Measurements from ENCODE around the gene CTDSP1. TPM values are rescaled to one million over a fixed set of nuclear protein-coding genes. Genes with fewer than 3 reads are reported as not detected.

CTDSP1 gene
- polyA plus RNA-seq, 4 donors, result 137 to 190 (median 153) TPM

DNA sequence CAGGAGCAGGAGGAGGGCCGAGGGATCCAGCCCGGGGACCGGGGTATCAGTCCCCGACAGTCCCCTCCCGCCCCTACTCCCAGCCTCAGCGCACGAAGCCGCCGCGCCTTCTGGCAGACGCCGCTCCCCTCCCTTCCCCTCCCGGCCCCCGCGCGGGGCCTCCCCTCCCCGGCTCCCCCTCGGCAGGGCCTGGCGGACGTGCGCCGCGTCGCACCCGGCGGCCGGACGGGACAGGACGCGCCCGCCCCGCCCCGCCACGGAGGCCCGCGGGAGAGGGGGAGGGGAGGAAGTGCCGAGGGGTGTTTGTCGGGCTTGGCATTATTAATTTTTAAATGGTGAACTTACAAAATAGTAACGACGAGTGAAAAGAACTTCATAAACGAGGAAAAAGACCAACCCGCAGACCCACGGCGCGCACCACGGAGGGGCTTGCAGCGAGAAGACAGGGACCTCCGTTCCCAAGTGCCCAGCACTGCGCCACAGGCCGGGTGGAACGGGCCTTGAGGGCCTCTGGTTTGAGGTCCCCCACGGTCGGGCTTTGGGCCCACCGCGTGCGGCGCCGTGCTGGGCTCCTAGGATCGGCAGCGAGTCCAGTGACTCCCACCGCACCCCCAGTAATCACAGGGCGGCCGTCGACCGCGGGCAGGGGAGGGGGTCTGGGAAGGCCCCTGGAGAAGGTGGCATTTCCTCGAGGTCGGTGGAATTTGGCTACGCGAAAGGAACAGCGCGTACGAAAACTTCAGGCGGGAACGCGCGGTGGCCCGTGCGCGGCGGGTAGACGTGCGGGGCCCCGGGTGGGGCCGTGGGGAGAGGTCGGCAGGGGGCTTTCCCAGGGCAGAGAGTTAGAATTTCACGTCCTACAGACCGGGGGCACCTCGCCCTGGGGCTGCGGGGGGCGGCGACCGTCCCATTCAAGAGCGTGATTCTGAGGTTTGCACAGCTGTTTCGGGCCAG is 954 bp upstream of the CTDSP1 start:
- peak in 2 of 4 donors; percentile 63 to 64 for DNase-seq (ENCODE audit: low read depth in 4 of 4, low spot score in 2 of 4)

DNA sequence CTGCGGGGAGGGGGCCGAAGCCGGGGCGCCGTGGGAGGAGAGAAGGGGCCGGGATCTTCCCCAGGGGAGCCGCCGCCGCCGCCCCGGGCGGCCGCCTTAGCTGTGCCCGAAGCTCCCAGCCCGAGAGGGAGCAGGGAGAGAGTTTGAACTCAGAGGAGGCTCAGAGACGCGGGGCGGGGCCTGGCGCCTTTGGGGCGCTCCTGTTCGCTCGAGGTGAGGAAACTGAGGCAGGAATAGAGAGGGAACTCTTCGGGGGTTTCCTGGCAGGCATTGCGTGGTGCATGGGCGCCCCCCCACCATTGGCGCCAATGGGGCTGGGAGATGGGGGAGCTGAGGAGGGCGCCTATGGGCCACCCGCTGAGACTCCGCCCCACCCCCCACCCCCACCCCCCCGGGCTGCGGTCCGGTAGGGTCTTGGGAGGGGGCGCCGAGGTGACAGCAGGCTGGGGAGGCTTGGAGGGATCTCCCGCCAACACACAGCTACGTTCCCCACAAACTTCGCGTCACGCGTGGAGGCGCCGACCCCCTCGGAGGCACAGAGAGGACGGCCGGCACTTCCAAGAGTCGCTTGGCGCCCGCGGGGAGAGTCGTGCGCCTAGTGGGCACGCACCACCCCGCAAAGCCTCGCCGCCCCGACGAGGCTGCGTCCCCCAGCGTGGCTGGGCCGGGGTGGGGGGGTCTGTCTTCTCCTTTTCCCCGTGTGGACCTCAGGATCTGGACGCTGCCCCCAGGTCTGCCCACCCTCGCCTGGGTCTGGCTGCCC is 680 bp downstream of the CTDSP1 start:
- DNase-seq (ENCODE audit: low read depth in 4 of 4, low spot score in 2 of 4), result no peak

DNA sequence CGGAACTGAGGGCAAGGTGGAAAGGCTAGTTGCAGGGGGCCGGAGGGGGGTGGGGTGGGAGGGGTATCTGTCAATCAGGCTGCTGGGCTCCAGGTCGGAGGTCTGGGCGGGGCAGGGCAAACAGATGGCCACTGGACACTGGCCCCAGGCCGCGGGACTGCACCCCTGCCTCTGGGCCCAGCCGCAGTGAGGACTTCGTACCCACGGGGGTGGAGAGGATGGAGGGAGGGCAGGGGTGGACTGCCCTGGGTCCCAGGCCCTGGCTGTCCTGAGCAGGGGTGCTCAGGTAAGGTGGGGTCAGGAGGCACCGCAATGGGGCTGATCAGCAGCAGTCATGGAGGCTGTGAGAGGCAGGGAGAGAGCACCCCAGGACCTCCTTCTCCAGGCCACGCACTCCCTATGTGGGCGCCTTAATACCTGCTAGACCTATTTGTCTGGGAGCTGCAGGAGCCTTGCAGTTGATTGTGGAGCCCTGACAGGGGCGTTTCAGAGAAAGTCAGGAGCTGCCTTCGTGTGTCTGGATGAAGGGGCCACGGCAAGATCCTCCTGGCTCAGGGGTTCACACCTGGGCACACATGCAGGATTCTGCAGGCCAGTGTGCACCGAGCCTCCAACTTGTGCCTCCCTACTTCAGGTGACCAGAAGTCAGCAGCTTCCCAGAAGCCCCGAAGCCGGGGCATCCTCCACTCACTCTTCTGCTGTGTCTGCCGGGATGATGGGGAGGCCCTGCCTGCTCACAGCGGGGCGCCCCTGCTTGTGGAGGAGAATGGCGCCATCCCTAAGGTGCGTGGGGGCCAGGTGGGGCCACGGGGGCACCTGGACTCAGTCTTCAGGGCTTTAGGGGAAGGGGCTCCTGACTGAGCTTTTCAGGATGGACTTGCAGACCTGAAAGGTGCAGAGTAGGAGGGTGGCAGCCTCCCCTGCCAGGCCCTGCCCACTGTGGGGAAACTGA is 1.5 kb downstream of the CTDSP1 start:
- no peak for DNase-seq (ENCODE audit: low read depth in 4 of 4, low spot score in 2 of 4)

DNA sequence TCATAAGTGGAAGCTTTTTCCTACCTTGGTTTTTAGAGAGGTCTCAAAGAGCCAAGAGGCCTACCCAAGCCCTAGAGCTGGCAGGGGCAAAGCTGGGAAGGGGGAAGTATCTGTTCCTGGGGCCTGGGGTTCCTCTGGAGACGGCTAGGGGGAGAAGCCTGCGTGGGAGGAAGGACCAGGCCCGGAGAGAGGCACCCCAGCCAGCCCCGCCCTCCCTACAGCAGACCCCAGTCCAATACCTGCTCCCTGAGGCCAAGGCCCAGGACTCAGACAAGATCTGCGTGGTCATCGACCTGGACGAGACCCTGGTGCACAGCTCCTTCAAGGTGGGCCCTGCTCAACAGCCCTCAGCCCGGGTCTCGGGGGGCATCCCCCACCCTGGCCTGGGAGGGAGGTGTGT is 2.2 kb downstream of the CTDSP1 start:
- DNase-seq (ENCODE audit: low read depth in 4 of 4, low spot score in 2 of 4), result no peak

DNA sequence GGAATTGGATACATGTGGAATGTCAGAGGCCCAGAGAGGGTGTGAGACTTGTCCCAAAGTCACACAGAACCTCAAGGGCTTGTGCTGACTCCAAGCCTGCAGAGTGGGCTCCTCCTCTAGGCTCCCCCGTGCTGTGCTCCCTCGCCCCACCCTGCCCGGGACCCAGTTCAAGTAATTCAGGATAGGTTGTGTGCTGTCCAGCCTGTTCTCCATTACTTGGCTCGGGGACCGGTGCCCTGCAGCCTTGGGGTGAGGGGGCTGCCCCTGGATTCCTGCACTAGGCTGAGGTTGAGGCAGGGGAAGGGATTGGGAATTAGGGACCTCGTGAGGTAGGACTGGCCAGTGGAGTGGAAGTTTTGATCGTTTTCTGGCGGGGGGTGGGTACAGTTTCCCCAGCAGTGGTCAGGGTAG is 2.8 kb downstream of the CTDSP1 start:
- DNase-seq (ENCODE audit: low read depth in 4 of 4, low spot score in 2 of 4), result no peak

DNA sequence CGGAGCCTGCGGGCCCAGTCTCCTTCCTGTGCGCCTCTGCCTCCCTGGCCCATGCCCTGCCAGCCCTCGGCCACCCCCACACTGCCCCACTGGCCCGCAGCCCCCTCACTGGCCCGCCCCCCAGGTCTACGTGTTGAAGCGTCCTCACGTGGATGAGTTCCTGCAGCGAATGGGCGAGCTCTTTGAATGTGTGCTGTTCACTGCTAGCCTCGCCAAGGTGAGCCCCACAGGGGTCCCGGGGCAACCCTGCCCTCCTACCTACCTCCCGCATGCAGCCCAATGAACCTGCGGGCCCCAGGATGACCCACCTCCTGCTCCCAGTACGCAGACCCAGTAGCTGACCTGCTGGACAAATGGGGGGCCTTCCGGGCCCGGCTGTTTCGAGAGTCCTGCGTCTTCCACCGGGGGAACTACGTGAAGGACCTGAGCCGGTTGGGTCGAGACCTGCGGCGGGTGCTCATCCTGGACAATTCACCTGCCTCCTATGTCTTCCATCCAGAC is 3.3 kb downstream of the CTDSP1 start:
- no peak for DNase-seq (ENCODE audit: low read depth in 4 of 4, low spot score in 2 of 4)

DNA sequence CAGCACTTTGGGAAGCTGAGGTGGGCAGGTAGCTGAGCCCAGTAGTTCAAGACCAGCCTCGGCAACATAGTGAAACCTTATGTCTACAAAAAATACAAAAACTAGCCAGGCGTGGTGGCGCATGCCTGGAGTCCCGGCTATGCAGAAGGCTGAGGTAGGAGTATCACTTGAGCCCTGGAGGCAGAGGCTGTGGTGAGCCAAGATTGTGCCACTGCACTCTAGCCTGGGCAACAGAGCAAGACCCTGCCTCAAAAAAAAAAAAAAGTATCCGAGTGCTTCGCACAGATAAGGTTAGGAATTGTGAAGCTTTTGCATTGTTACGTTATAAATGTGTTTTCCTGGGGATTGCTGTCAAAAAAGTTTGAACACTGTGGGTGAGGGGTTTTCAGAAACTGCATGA is 4.1 kb downstream of the CTDSP1 start:
- no peak for DNase-seq (ENCODE audit: low read depth in 4 of 4, low spot score in 2 of 4)

DNA sequence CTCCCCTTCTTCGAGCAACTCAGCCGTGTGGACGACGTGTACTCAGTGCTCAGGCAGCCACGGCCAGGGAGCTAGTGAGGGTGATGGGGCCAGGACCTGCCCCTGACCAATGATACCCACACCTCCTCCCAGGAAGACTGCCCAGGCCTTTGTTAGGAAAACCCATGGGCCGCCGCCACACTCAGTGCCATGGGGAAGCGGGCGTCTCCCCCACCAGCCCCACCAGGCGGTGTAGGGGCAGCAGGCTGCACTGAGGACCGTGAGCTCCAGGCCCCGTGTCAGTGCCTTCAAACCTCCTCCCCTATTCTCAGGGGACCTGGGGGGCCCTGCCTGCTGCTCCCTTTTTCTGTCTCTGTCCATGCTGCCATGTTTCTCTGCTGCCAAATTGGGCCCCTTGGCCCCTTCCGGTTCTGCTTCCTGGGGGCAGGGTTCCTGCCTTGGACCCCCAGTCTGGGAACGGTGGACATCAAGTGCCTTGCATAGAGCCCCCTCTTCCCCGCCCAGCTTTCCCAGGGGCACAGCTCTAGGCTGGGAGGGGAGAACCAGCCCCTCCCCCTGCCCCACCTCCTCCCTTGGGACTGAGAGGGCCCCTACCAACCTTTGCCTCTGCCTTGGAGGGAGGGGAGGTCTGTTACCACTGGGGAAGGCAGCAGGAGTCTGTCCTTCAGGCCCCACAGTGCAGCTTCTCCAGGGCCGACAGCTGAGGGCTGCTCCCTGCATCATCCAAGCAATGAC is 4.8 kb downstream of the CTDSP1 start:
- DNase-seq (ENCODE audit: low read depth in 4 of 4, low spot score in 2 of 4), result no peak

DNA sequence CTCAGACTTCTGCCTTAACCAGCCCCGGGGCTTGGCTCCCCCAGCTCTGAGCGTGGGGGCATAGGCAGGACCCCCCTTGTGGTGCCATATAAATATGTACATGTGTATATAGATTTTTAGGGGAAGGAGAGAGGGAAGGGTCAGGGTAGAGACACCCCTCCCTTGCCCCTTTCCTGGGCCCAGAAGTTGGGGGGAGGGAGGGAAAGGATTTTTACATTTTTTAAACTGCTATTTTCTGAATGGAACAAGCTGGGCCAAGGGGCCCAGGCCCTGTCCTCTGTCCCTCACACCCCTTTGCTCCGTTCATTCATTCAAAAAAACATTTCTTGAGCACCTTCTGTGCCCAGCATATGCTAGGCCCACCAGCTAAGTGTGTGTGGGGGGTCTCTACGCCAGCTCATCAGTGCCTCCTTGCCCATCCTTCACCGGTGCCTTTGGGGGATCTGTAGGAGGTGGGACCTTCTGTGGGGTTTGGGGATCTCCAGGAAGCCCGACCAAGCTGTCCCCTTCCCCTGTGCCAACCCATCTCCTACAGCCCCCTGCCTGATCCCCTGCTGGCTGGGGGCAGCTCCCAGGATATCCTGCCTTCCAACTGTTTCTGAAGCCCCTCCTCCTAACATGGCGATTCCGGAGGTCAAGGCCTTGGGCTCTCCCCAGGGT is 5.5 kb downstream of the CTDSP1 start:
- no peak for DNase-seq (ENCODE audit: low read depth in 4 of 4, low spot score in 2 of 4)

DNA sequence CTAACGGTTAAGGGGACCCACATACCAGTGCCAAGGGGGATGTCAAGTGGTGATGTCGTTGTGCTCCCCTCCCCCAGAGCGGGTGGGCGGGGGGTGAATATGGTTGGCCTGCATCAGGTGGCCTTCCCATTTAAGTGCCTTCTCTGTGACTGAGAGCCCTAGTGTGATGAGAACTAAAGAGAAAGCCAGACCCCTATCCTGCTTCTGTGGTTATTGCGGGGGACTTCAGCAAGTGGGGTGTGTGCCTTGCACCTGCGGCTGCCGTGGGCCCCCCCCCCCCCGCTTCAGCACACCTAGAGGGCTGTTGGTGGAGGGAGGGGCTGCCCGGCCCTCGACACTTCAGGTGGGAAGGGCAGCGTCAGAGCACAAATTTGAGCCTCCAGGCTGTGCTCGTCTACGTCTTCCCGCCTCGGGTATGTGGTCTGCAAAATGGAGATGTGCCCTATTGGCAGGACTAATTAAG is 6.1 kb downstream of the CTDSP1 start:
- no peak for DNase-seq (ENCODE audit: low read depth in 4 of 4, low spot score in 2 of 4)

DNA sequence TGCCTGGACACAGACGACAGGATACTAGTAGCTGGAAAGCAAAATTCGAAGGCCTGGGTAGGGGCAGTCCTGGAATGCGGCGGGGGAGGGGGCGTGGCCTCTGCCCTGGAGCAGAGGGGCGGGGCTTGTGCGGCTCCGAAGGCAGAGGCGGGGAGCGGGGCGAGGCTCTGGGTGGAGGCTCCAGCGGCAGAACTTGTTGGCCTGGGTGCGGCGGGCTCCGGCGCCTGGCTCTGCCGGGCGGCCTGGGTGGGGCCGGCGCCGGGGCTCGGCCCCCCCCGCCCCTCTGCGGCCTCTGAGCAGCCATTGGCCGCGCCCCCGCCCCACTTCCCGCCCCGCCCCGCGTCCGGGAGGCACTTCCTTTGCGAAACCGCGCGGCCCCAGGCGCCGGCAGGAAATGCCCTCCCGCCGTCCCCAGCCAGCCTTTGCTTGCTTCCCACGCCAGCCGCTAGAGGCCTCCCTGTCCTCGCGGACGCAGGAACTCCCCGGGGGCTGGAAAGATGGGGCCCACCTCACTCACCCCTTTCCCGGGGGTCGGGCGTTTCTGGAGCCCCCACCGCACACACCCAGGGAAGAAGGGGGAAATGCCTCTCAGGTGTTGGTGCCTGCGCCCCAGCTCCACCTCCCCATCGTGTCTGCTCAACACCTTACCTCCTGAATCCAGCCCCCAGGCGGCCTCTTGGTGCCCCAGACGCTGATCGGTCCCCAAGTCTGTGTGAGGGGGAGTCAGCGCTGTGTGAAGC is 6.7 kb downstream of the CTDSP1 start:
- DNase-seq (ENCODE audit: low read depth in 4 of 4, low spot score in 2 of 4), result peak; percentile 75 to 91 (median 83)

DNA sequence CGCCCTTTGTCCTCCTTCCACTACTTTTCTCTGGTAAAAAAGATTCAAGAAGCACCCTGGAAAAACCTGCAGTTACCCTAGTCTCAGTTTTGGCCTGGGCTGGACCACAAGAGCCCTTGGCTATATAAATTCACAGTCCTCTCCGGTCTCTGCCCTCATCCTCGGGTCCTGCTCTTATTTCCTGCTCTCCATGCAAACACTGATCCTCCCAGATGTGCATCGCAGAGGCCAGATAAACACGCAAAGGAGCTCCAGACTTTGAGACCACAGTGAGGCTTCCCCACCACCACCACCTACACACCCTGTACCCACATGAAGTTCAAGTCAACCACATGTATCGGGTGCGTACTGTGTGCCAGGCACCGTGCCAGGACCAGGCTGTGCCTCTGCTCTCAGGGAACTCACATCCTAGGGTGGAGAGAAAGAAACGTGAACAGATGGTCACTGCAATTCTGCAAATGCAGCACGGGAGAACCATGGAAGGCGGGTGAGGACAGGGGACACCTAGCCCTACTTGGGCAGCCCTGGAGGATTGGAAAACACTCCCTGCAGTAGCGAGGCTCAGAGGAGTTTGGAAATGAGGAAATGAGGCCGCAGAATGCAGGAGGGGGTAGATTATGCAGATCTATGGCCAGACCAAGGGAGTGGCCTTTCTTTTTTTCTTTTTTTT is 7.4 kb downstream of the CTDSP1 start:
- DNase-seq (ENCODE audit: low read depth in 4 of 4, low spot score in 2 of 4), result peak in 2 of 4 donors; percentile 50 to 52

DNA sequence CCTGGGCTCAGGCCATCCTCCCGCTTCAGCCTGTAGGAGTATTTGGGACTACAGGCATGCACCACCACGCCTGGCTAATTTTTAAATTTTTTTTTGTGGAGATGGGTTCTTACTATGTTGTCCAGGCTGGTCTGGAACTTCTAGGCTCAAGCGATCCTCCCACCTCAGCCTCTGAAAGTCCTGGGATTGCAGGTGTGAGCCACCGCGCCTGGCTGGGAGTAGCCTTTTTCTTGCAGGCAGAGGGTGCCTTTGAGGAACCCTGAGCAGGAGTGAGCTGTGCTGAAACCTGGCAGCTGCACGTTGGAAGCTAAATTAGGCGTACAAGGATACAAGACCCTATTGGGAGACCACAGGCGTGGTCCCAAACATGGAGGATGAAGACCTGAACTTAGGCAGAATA is 8.0 kb downstream of the CTDSP1 start:
- no peak for DNase-seq (ENCODE audit: low read depth in 4 of 4, low spot score in 2 of 4)

DNA sequence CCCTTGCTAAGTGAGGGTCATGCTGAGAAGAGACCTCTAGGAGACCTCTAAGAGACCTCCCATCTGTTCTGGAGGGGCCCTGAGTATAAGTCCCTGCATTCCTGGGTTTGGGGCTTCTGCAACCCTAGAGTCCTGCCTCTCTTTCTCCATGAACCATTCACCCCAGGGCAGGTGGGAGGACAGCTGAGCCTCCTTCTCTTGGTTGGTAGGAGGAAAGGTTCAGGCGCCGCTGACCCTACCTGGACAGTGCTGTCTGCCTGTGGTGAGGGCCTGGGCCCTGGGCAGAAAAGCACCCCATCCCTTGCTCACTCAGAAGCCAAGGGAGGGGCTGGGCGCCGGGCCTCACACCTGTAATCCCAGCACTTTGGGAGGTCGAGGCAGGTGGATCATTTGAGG is 18.7 kb downstream of the CTDSP1 start:
- DNase-seq (ENCODE audit: low read depth in 4 of 4, low spot score in 2 of 4), result no peak

DNA sequence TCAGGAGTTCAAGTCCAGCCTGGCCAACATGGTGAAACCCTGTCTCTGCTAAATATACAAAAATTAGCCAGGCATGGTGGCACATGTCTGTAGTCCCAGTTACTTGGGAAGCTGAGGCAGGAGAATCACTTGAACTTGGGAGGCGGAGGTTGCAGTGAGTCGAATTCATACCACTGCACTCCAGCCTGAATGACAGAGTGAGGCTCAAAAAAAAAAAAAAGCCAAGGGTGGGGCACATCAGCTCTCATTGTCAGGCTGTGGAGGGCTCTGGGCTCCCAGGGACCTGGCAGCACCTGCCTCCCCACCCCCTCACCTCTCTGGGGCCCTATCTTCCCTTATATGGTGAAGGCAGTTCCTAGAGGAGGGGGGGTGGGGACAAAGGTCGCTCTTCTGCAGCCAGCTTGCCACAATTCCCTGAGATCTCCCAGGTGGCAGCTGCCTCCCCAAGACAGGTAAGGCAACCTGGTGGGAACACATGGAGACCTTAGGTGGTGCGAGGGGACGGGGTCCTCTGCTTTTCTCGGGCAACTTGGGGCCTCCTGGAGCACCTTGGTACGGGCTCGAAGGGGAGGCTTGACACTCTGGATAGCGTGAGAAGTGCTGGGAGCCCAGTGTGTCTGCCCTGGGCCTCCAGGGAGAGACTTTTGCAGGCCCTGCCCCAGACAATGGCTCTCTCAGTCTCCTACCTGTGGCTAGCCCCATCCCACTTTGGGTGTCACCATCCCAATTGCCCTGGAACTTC is 19.2 kb downstream of the CTDSP1 start, which contains the start of gene VIL1:
Gene VIL1, plus strand, starts transcription at position 407 of the 742 bp plus-strand sequence. CDS start 4,656 bp downstream, outside the sequence.
- no peak for DNase-seq (ENCODE audit: low read depth in 4 of 4, low spot score in 2 of 4)

DNA sequence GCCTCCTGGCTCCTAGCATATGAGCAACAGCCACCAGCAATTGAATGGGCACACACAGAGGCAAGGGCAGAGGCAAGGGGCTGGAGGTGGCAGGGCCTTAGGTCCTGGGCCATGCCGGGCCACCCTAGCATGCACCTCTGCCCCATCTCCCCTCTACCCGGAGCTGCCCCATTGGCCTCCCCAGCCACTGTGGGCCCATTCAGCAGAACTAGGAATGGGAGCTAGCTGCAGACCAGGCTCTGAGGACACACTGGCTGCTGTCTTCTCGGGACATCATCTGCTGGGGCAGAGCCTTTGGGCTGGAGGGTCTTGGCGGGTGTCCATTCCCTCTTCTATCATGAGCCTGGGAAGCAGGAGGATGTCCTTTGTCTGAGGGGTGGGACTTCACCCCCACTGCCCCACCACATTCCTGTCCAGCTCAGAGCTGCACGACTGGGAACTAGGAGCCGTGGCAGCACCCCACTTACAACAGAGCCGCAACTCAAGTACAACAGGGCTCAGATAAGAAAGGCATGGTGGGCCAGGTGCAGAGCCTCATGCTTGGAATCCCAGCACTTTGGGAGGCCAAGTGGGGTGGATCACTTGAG is 20.1 kb downstream of the CTDSP1 start:
- no peak for DNase-seq (ENCODE audit: low read depth in 4 of 4, low spot score in 2 of 4)

DNA sequence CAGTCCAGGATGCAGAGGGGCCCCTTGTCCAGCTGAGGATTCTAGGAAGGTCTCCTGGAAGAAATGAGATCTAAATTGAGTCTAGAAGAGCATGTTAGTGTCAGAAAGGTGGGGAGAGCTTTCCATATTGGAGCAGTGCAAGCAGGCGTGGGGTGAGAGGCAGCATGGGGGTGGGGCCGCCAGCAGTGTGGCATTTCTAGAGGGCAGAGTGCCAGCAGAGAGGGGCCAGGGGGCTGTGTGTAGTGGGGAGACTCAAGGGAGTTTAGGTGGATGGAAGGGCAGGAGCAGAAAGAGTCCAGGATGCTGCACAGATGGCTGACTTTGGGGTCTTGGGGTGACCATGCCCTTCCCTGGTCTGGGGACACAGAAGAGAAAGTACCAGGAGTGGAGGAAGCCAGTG is 21.4 kb downstream of the CTDSP1 start:
- DNase-seq (ENCODE audit: low read depth in 4 of 4, low spot score in 2 of 4), result no peak
